GM23248 (cell line): Measurements from ENCODE around the gene RP9. TPM values are rescaled to one million over a fixed set of nuclear protein-coding genes. Genes with fewer than 3 reads are reported as not detected.

Experiments used
- DNase-seq: peaks from one replicate; pipeline ENCODE4 v3.0.0-alpha.2; 2015
- H2AFZ ChIP-seq: fragments of 200-600 bp; sonication (generic); 2 replicates; pipeline ENCODE4 v1.6.1; 2016; ENCODE audit warnings: antibody characterized with exemption
- H3F3A ChIP-seq: fragments of 200-600 bp; sonication (generic); 2 replicates; pipeline ENCODE4 v1.6.1; 2016; ENCODE audit warnings: mild to moderate bottlenecking, antibody characterized with exemption, mixed run types; ENCODE audit not compliant: insufficient read depth
- H3K27ac ChIP-seq: fragments of 200-600 bp; sonication (generic); 2 replicates; pipeline ENCODE4 v1.5.1; 2016; ENCODE audit warnings: mild to moderate bottlenecking
- H3K27me3 ChIP-seq: fragments of 200-600 bp; sonication (generic); replicated peaks from 2 replicates; pipeline ENCODE4 v1.6.1; 2016; ENCODE audit warnings: mild to moderate bottlenecking; ENCODE audit not compliant: insufficient read depth
- H3K36me3 ChIP-seq: fragments of 200-600 bp; sonication (generic); 2 replicates; pipeline ENCODE4 v1.6.1; 2016; ENCODE audit warnings: low read depth, mild to moderate bottlenecking
- H3K4me1 ChIP-seq: fragments of 200-600 bp; sonication (generic); 2 replicates; pipeline ENCODE4 v1.6.1; 2016; ENCODE audit warnings: mild to moderate bottlenecking; ENCODE audit not compliant: insufficient read depth
- H3K4me2 ChIP-seq: fragments of 200-600 bp; sonication (generic); one replicate; pipeline ENCODE4 v1.6.1; 2016; ENCODE audit warnings: mild to moderate bottlenecking; ENCODE audit not compliant: unreplicated experiment
- H3K4me3 ChIP-seq: fragments of 200-600 bp; sonication (generic); 2 replicates; pipeline ENCODE4 v1.5.1; 2016; ENCODE audit warnings: mild to moderate bottlenecking
- H3K79me2 ChIP-seq: fragments of 200-600 bp; sonication (generic); 2 replicates; pipeline ENCODE4 v1.6.1; 2016; ENCODE audit warnings: mild to moderate bottlenecking; ENCODE audit not compliant: insufficient read depth
- H3K9ac ChIP-seq: fragments of 200-600 bp; sonication (generic); 2 replicates; pipeline ENCODE4 v1.6.1; 2016; ENCODE audit warnings: mild to moderate bottlenecking
- H3K9me2 ChIP-seq: fragments of 200-600 bp; sonication (generic); 2 replicates; pipeline ENCODE4 v1.6.1; 2016; ENCODE audit warnings: mixed run types, mild to moderate bottlenecking, moderate library complexity; ENCODE audit not compliant: insufficient read depth
- H3K9me3 ChIP-seq: fragments of 200-600 bp; sonication (generic); one replicate; pipeline ENCODE4 v1.6.1; 2017; ENCODE audit warnings: low read depth
- H4K20me1 ChIP-seq: fragments of 200-600 bp; sonication (generic); 2 replicates; pipeline ENCODE4 v1.6.0; 2016; ENCODE audit not compliant: insufficient read depth
- EZH2 ChIP-seq: fragments of 200-600 bp; sonication (generic); IDR thresholded peaks from 2 replicates; pipeline ENCODE4 v1.6.1; 2018; ENCODE audit warnings: antibody characterized with exemption, mild to moderate bottlenecking; ENCODE audit not compliant: insufficient read depth, poor library complexity, severe bottlenecking
- EZH2phosphoT487 ChIP-seq: fragments of 200-600 bp; sonication (generic); IDR thresholded peaks from 2 replicates; pipeline ENCODE4 v1.6.1; 2018; ENCODE audit warnings: antibody characterized with exemption, moderate library complexity, mild to moderate bottlenecking, low read depth; ENCODE audit not compliant: insufficient read depth
- WGBS, 2 experiments: methylation state at CpG; one replicate each; pipeline ENCODE4 v1.1.6; 2015 to 2017; ENCODE audit warnings: low lambda C conversion rate in 2 of 2, low coverage in 1 of 2; ENCODE audit errors: missing lambda C conversion rate in 2 of 2; 5-methylcytosine and 5-hydroxymethylcytosine counted together
- in situ Hi-C: fragments of 300-500 bp; cut with MboI; formaldehyde crosslinking; loops from 2 replicates; pipeline ENCODE4 v1.15.0; 2020
- polyA plus RNA-seq: library from polyadenylated mRNA; unstranded; fragments of >200 nt; fragmentation: Nextera tagmentation; extraction: Ambion mirVana; gene quantifications from 2 replicates; pipeline ENCODE4 v1.2.1, GENCODE V29; 2016
- total RNA-seq: library from RNA; depleted of rRNA; stranded (reverse); fragments of >200 nt; shearing (Covaris generic); gene quantifications from 2 replicates; pipeline ENCODE4 v1.2.3, GENCODE V29; 2014

RP9 gene
- total and polyA plus RNA-seq, 2 experiments from 2014 or later = 9.5 to 24.7 TPM

- Histone ChIP-seq H4K20me1 (no peaks in the 10 kb centered on the region), H3K9me3 (no peaks in the 10 kb centered on the region), H3K9me2 (no peaks in the 10 kb centered on the region), H3K36me3 (no peaks in the 10 kb centered on the region), H3K4me3 (no peak overlapping the region), H3K79me2 (no peaks in the 10 kb centered on the region), H3K4me1 (peaks cover 11% of the 10 kb centered on the region), H3K4me2 (no peak overlapping the region), H3F3A (no peaks in the 10 kb centered on the region), H3K9ac (no peak overlapping the region), H3K27ac (no peak overlapping the region), H2AFZ (no peak overlapping the region), H3K27me3 (peaks cover 9% of the 10 kb centered on the region; the same call in 1 of the 2 replicates)
- TF ChIP-seq EZH2phosphoT487 (no peak), EZH2 (no peak)
- 79 to 84% methylated on average over 3 of the region's 3 CpGs for WGBS, 2 experiments
- in situ Hi-C loops = no loop called here
- DNase-seq = no peak
Measured at GRCh38 chr7:33076737-33077136, 32.5 kb downstream of the RP9 start.

GRCh38 chr7:33075818-33076518 lies 33.2 kb downstream of the RP9 start:
- no peak for TF ChIP-seq EZH2
- TF ChIP-seq EZH2phosphoT487 = no peak
- Histone ChIP-seq H3F3A (no peaks in the 10 kb centered on the region), H3K27ac (no peak overlapping the region), H3K4me1 (peaks cover 11% of the 10 kb centered on the region), H3K4me2 (no peak overlapping the region), H3K36me3 (no peaks in the 10 kb centered on the region), H3K9ac (no peak overlapping the region), H4K20me1 (no peaks in the 10 kb centered on the region), H3K9me2 (no peaks in the 10 kb centered on the region), H3K9me3 (no peaks in the 10 kb centered on the region), H3K79me2 (no peaks in the 10 kb centered on the region), H3K27me3 (peaks cover 9% of the 10 kb centered on the region; the same call in 1 of the 2 replicates), H2AFZ (no peak overlapping the region), H3K4me3 (no peak overlapping the region)
- no peak for DNase-seq
- WGBS, 2 experiments = 38 to 47% methylated on average over 3 of the region's 3 CpGs
- in situ Hi-C loops = no loop called here

GRCh38 chr7:33073243-33073642 lies 36.0 kb downstream of the RP9 start:
- H3F3A ChIP-seq = no peaks in the 10 kb centered on the region
- TF ChIP-seq EZH2 (no peak), EZH2phosphoT487 (no peak)
- no peak overlapping the region for H2AFZ ChIP-seq
- peaks cover 11% of the 10 kb centered on the region for H3K4me1 ChIP-seq
- no peak overlapping the region for H3K9ac ChIP-seq
- no peaks in the 10 kb centered on the region for H3K79me2 ChIP-seq
- no peak overlapping the region for H3K4me3 ChIP-seq
- H3K9me3 ChIP-seq = no peaks in the 10 kb centered on the region
- DNase-seq = no peak
- no peaks in the 10 kb centered on the region for H3K36me3 ChIP-seq
- WGBS, 2 experiments = 78 to 79% methylated on average over 4 of the region's 4 CpGs
- H3K27ac ChIP-seq = no peak overlapping the region
- no peaks in the 10 kb centered on the region for H4K20me1 ChIP-seq
- no peaks in the 10 kb centered on the region for H3K9me2 ChIP-seq
- H3K27me3 ChIP-seq = peaks cover 2% of the 10 kb centered on the region; the same call in 1 of the 2 replicates
- H3K4me2 ChIP-seq = no peak overlapping the region
- in situ Hi-C loops = no loop called here

- H3K36me3 ChIP-seq = no peaks in the 10 kb centered on the region; the same call in 1 of the 2 replicates
- TF ChIP-seq EZH2phosphoT487 (no peak), EZH2 (no peak)
- peak overlapping the region; percentile 34; the same call in 1 of the 2 replicates for H3K4me3 ChIP-seq
- DNase-seq = peak; percentile 66
- H3K9me2 ChIP-seq = no peaks in the 10 kb centered on the region
- no peaks in the 10 kb centered on the region for H4K20me1 ChIP-seq
- H3K9me3 ChIP-seq = no peaks in the 10 kb centered on the region
- 20 to 26% methylated on average over 2 of the region's 2 CpGs for WGBS, 2 experiments
- H3K27ac ChIP-seq = no peak overlapping the region
- H3F3A ChIP-seq = no peaks in the 10 kb centered on the region
- H3K4me2 ChIP-seq = peak overlapping the region; percentile 50
- H3K4me1 ChIP-seq = peaks cover 11% of the 10 kb centered on the region
- no peaks in the 10 kb centered on the region; the same call in 1 of the 2 replicates for H3K27me3 ChIP-seq
- H3K79me2 ChIP-seq = no peaks in the 10 kb centered on the region
- no peak overlapping the region for H3K9ac ChIP-seq
- in situ Hi-C loops = no loop called here
- peak overlapping the region; percentile 61 for H2AFZ ChIP-seq
Measured at GRCh38 chr7:33072471-33072870, 36.7 kb downstream of the RP9 start.
